Right lobe of liver (tissue), 6 donors: ENCODE results near the gene PTPRM. TPM values are rescaled to one million over a fixed set of nuclear protein-coding genes. Genes with fewer than 3 reads are reported as not detected.

Experiments used
- ATAC-seq, 4 donors: fragments of 200-7000 bp; cut with Tn5 transposase; one replicate each; pipeline ENCODE4 v1.9.1; 2020; ENCODE audit warnings: mild to moderate bottlenecking in 4 of 4, moderate library complexity in 4 of 4
- DNase-seq, 3 donors: peaks; one replicate each; pipeline ENCODE4 v3.0.0-alpha.2; 2020
- H3K27ac ChIP-seq, 3 donors: fragments of 200-600 bp; one replicate each; pipeline ENCODE4 v1.8.0; 2022
- H3K27me3 ChIP-seq, 2 donors: fragments of 200-600 bp; one replicate each; pipeline ENCODE4 v1.8.0; 2022
- H3K36me3 ChIP-seq, 4 donors: fragments of 200-600 bp; sonication (generic) in 1 of 4; one replicate each; pipeline versions ENCODE4 v1.5.1 to v1.8.0; 2017 to 2022; ENCODE audit warnings: control low read depth in 1 of 4
- H3K4me1 ChIP-seq, 4 donors: fragments of 200-600 bp; sonication (generic) in 1 of 4; one replicate each; pipeline versions ENCODE4 v1.5.1 to v1.8.0; 2017 to 2022; ENCODE audit warnings: control low read depth in 1 of 4
- H3K4me3 ChIP-seq, 3 donors: fragments of 200-600 bp; one replicate each; pipeline ENCODE4 v1.8.0; 2022
- H3K9me3 ChIP-seq, 4 donors: fragments of 200-600 bp; sonication (generic) in 1 of 4; one replicate each; pipeline versions ENCODE4 v1.5.1 to v1.8.0; 2017 to 2022; ENCODE audit warnings: control low read depth in 1 of 4
- POLR2A ChIP-seq: fragments of 450-650 bp; IDR thresholded peaks from one replicate; pipeline ENCODE4 v1.6.1; 2017; ENCODE audit warnings: antibody characterized with exemption, mild to moderate bottlenecking
- WGBS: methylation state at CpG from one replicate; pipeline ENCODE4 v1.1.6; 2018; ENCODE audit warnings: low coverage, low lambda C conversion rate; ENCODE audit not compliant: insufficient coverage; ENCODE audit errors: missing lambda C conversion rate; 5-methylcytosine and 5-hydroxymethylcytosine counted together
- intact Hi-C, 2 donors: fragments of 100-400 bp; cut with DNase I; formaldehyde crosslinking; loops; one replicate each; pipeline versions ENCODE4 v1.11.2 to v1.14.1; 2022
- total RNA-seq, 6 experiments: library from RNA; depleted of rRNA in 2 of 6; stranded (reverse); fragments of >200 nt in 2 of 6; fragmentation: NEBNext Ultra II Directional in 3 of 6; extraction: Animal tissue kit (Norgen Biotek cat#: 25700) in 3 of 6; gene quantifications; one replicate each; pipeline versions ENCODE4 v1.1.0 to v1.2.4, GENCODE V29; 2016 to 2023
- TF ChIP-seq, protein P1 (sequence below), 4 donors: fragments of 200-600 bp in 3 of 4; fragments of 450-650 bp in 1 of 4; IDR thresholded peaks; one replicate each; pipeline versions ENCODE4 v1.5.1 to v1.8.0; 2016 to 2022; ENCODE audit warnings: antibody characterized with exemption in 4 of 4, mild to moderate bottlenecking in 2 of 4
- donor health status: DM: no; HTN: yes; CAD: no.
- donor health status: DM: no; HTN: no; CAD: no.
- donor health status: DM: no; HTN: no; CAD: no.
- donor health status: DM: no; HTN: yes; CAD: no.
- donor health status: DM: no; HTN: yes; CAD: no.

PTPRM gene
- total RNA-seq, 6 experiments from 2014 or later, result 15.1 to 45.7 (median 26.5) TPM

DNA sequence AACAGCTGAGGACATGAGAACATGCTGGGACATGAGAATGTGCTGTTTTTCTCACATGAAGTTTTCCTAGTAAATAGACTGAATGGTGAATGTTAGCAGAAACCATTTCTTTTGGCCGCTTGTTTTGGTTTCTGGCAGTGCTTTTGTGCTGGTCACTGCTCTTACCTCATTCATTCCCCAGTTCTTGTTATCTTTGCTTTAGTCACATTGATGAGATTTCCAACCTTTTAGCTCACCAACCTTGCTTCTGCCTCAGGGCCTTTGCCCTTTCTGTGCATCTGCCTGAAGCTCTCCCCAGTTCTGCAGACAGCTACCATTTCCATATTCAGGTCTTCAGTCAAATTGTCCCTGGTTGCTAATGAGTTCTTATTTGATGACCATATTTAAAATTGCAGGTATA is 91.6 kb downstream of the PTPRM start:
- ATAC-seq, result peak in 1 of 4 donors; percentile 33
- DNase-seq, result no peak
- H3K4me1 ChIP-seq, result peaks cover 0 to 9% (median 0%) of the 10 kb centered on the region in 4 donors
- intact Hi-C loops, result no loop called here
- H3K27ac ChIP-seq, result no peak overlapping the region
- no CpG with 5 or more reads among the region's 1 CpG for WGBS
- H3K27me3 ChIP-seq, result no peaks in the 10 kb centered on the region
- TF ChIP-seq, protein P1, sequence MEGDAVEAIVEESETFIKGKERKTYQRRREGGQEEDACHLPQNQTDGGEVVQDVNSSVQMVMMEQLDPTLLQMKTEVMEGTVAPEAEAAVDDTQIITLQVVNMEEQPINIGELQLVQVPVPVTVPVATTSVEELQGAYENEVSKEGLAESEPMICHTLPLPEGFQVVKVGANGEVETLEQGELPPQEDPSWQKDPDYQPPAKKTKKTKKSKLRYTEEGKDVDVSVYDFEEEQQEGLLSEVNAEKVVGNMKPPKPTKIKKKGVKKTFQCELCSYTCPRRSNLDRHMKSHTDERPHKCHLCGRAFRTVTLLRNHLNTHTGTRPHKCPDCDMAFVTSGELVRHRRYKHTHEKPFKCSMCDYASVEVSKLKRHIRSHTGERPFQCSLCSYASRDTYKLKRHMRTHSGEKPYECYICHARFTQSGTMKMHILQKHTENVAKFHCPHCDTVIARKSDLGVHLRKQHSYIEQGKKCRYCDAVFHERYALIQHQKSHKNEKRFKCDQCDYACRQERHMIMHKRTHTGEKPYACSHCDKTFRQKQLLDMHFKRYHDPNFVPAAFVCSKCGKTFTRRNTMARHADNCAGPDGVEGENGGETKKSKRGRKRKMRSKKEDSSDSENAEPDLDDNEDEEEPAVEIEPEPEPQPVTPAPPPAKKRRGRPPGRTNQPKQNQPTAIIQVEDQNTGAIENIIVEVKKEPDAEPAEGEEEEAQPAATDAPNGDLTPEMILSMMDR (IDR thresholded peaks at IDR 0.05), result no peak
- no peak for TF ChIP-seq POLR2A
- H3K4me3 ChIP-seq, result no peak overlapping the region
- H3K36me3 ChIP-seq, result no peaks in the 10 kb centered on the region
- H3K9me3 ChIP-seq, result no peaks in the 10 kb centered on the region

- no peak for ATAC-seq
- H3K27ac ChIP-seq, result no peak overlapping the region
- peaks cover 0 to 9% (median 0%) of the 10 kb centered on the region in 4 donors for H3K4me1 ChIP-seq
- TF ChIP-seq, protein P1 (IDR thresholded peaks at IDR 0.05), result no peak
- no peak for TF ChIP-seq POLR2A
- H3K36me3 ChIP-seq, result no peaks in the 10 kb centered on the region
- intact Hi-C loops, result no loop called here
- H3K27me3 ChIP-seq, result no peaks in the 10 kb centered on the region
- H3K4me3 ChIP-seq, result no peak overlapping the region
- H3K9me3 ChIP-seq, result no peaks in the 10 kb centered on the region
- DNase-seq, result no peak
- WGBS, result 90% methylated on average over 1 of the region's 1 CpG
Observed at GRCh38 chr18:7661207-7661606, 94.1 kb downstream of the PTPRM start.

- 100% methylated on average over 2 of the region's 2 CpGs for WGBS
- intact Hi-C loops, result no loop called here
- no peaks in the 10 kb centered on the region for H3K27me3 ChIP-seq
- no peak for DNase-seq
- no peak overlapping the region for H3K4me3 ChIP-seq
- H3K27ac ChIP-seq, result no peak overlapping the region
- H3K9me3 ChIP-seq, result no peaks in the 10 kb centered on the region
- ATAC-seq, result no peak
- H3K4me1 ChIP-seq, result peaks cover 0 to 4% (median 0%) of the 10 kb centered on the region in 4 donors
- H3K36me3 ChIP-seq, result no peaks in the 10 kb centered on the region
- TF ChIP-seq, protein P1 (IDR thresholded peaks at IDR 0.05), result no peak
- TF ChIP-seq POLR2A, result no peak
Observed at GRCh38 chr18:7662866-7663265, 95.8 kb downstream of the PTPRM start.

DNA sequence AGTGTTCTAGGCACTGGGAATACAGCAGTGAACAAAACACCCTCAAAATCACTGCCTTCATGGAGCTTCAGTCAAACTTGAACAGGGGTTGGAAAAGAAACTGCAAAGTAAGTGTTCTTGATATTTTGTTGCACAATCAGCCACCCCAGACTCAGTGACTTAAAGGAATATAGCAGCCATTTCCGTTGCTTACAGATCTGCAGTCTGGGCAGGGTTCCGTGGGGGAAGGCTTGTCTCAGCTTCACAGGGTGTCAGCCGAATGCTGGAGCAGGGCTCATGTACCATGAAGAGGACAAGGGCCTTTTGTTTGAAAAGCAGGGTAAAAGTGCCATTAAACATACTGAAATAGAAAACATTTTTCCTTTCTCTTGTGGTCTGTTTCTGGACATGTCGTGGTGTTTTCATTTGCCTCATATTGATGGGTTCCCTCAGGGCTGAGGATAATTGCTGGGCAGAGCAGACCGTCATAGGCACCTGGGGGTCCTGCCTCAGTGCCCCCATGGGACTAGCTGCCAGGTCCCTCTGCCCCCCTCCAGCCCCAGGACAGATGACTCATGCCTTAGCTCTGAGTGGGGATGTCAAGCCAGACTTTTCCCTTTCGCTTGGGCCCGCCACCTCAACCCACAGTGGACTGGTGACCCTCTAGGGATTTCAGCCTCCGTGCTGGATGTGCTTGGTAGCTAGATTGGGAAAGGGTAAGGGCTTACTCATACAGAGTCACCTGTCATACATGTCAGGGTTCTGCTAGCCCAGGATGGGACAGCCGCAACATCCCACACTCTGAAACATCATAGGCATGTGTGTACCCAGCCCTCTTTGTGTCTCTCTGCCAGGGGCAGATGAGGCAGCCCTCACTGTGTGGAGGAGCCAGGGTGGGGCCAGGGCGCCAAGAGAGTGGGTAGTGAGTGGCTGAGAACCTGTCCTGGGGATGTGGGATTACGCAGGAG is 96.5 kb downstream of the PTPRM start:
- intact Hi-C loops, result no loop called here
- Histone ChIP-seq H3K27ac (no peak overlapping the region), H3K9me3 (no peaks in the 10 kb centered on the region), H3K4me3 (no peak overlapping the region), H3K36me3 (no peaks in the 10 kb centered on the region), H3K4me1 (no peaks in the 10 kb centered on the region), H3K27me3 (no peaks in the 10 kb centered on the region)
- whole genome bisulfite sequencing, result 100% methylated on average over 4 of the region's 11 CpGs
- no peak for DNase-seq
- ATAC-seq, result no peak
- no peak for TF ChIP-seq POLR2A
- TF ChIP-seq, protein P1 (IDR thresholded peaks at IDR 0.05), result no peak
